ENCODE data around the gene INTS11. TPM values are rescaled to one million over a fixed set of nuclear protein-coding genes. Genes with fewer than 3 reads are reported as not detected.

Gene INTS11
- total and polyA plus RNA-seq, 9 of the 15 experiments (the other 6 are each of a cell fraction or from before 2014, with no cell fraction given) = 3.6 to 183 (median 110) TPM

DNA sequence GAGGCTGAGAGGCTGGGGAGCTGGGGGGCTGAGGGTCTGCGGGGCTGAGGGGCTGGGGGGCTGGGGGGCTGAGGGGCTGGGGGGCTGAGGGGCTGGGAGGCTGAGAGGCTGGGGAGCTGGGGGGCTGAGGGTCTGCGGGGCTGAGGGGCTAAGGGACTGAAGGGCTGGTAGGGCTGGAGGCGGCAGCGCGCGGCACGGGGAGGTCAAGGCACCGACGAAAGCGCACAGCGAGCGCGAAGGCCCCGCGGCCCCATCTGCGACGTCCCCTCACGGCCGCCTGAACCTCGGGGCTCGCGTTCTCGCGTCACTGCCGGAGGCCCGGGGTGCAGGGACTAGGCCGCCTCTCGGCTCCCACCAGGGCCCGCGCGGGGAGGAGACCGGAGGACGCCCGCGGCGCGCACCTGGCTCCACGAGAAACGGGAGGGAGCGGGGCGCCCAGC lies 356 bp downstream of the INTS11 start (continued):
- TF ChIP-seq, protein P1, sequence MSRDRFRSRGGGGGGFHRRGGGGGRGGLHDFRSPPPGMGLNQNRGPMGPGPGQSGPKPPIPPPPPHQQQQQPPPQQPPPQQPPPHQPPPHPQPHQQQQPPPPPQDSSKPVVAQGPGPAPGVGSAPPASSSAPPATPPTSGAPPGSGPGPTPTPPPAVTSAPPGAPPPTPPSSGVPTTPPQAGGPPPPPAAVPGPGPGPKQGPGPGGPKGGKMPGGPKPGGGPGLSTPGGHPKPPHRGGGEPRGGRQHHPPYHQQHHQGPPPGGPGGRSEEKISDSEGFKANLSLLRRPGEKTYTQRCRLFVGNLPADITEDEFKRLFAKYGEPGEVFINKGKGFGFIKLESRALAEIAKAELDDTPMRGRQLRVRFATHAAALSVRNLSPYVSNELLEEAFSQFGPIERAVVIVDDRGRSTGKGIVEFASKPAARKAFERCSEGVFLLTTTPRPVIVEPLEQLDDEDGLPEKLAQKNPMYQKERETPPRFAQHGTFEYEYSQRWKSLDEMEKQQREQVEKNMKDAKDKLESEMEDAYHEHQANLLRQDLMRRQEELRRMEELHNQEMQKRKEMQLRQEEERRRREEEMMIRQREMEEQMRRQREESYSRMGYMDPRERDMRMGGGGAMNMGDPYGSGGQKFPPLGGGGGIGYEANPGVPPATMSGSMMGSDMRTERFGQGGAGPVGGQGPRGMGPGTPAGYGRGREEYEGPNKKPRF (IDR thresholded peaks at IDR 0.05; ENCODE audit: low read depth, low read length) = no peak
- TF ChIP-seq SIN3A (IDR thresholded peaks at IDR 0.05; ENCODE audit: borderline replicate concordance in 2 of 2, control insufficient read depth in 1 of 2, low read depth in 2 of 2, low read length in 2 of 2) (peak in 1 of 2 experiments; percentile 73; a peak in 1 of 4 replicates), L3MBTL2 (IDR thresholded peaks at IDR 0.05) (no peak), GATA2 (CRISPR knock-in tag; IDR thresholded peaks at IDR 0.05) (no peak), TEAD4 (IDR thresholded peaks at IDR 0.05; ENCODE audit: low read length) (no peak), TEAD4 (CRISPR knock-in tag; IDR thresholded peaks at IDR 0.05; ENCODE audit: borderline replicate concordance) (no peak), KAT8 (IDR thresholded peaks at IDR 0.05; ENCODE audit: low read depth) (no peak), MCM7 (IDR thresholded peaks at IDR 0.05) (no peak), ZNF354B (CRISPR knock-in tag; IDR thresholded peaks at IDR 0.05) (no peak), CBX1 (IDR thresholded peaks at IDR 0.05; ENCODE audit: low read depth) (no peak), BRD9 (IDR thresholded peaks at IDR 0.05; ENCODE audit: low read depth, partially characterized antibody) (no peak), RAD21 (CRISPR knock-in tag; conservative IDR thresholded peaks at IDR 0.05 in 1 of 2, IDR thresholded peaks at IDR 0.05 in 1 of 2) (no peak), SPI1 (IDR thresholded peaks at IDR 0.05; ENCODE audit: borderline replicate concordance, low read depth, low read length) (no peak), U2AF1 (optimal IDR thresholded peaks at IDR 0.05; ENCODE audit: low read depth, low read length) (peak; percentile 37), NEUROD1 (IDR thresholded peaks at IDR 0.05; ENCODE audit: borderline replicate concordance, low read depth, low read length, partially characterized antibody) (no peak)
- TF ChIP-seq, protein P2, sequence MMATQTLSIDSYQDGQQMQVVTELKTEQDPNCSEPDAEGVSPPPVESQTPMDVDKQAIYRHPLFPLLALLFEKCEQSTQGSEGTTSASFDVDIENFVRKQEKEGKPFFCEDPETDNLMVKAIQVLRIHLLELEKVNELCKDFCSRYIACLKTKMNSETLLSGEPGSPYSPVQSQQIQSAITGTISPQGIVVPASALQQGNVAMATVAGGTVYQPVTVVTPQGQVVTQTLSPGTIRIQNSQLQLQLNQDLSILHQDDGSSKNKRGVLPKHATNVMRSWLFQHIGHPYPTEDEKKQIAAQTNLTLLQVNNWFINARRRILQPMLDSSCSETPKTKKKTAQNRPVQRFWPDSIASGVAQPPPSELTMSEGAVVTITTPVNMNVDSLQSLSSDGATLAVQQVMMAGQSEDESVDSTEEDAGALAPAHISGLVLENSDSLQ (IDR thresholded peaks at IDR 0.05) = no peak
- TF ChIP-seq, protein P3, sequence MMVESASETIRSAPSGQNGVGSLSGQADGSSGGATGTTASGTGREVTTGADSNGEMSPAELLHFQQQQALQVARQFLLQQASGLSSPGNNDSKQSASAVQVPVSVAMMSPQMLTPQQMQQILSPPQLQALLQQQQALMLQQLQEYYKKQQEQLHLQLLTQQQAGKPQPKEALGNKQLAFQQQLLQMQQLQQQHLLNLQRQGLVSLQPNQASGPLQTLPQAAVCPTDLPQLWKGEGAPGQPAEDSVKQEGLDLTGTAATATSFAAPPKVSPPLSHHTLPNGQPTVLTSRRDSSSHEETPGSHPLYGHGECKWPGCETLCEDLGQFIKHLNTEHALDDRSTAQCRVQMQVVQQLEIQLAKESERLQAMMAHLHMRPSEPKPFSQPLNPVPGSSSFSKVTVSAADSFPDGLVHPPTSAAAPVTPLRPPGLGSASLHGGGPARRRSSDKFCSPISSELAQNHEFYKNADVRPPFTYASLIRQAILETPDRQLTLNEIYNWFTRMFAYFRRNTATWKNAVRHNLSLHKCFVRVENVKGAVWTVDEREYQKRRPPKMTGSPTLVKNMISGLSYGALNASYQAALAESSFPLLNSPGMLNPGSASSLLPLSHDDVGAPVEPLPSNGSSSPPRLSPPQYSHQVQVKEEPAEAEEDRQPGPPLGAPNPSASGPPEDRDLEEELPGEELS (CRISPR knock-in tag; IDR thresholded peaks at IDR 0.05; ENCODE audit: borderline replicate concordance) = no peak
- TF ChIP-seq, protein P4, sequence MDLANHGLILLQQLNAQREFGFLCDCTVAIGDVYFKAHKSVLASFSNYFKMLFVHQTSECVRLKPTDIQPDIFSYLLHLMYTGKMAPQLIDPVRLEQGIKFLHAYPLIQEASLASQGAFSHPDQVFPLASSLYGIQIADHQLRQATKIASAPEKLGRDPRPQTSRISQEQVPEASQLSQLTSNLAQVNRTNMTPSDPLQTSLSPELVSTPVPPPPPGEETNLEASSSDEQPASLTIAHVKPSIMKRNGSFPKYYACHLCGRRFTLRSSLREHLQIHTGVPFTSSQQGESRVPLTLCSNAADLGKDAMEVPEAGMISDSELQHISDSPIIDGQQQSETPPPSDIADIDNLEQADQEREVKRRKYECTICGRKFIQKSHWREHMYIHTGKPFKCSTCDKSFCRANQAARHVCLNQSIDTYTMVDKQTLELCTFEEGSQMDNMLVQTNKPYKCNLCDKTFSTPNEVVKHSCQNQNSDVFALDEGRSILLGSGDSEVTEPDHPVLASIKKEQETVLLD (IDR thresholded peaks at IDR 0.05) = no peak
- TF ChIP-seq, protein P5, sequence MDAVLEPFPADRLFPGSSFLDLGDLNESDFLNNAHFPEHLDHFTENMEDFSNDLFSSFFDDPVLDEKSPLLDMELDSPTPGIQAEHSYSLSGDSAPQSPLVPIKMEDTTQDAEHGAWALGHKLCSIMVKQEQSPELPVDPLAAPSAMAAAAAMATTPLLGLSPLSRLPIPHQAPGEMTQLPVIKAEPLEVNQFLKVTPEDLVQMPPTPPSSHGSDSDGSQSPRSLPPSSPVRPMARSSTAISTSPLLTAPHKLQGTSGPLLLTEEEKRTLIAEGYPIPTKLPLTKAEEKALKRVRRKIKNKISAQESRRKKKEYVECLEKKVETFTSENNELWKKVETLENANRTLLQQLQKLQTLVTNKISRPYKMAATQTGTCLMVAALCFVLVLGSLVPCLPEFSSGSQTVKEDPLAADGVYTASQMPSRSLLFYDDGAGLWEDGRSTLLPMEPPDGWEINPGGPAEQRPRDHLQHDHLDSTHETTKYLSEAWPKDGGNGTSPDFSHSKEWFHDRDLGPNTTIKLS (IDR thresholded peaks at IDR 0.05; ENCODE audit: borderline replicate concordance, low read depth) = no peak
- TF ChIP-seq, protein P6, sequence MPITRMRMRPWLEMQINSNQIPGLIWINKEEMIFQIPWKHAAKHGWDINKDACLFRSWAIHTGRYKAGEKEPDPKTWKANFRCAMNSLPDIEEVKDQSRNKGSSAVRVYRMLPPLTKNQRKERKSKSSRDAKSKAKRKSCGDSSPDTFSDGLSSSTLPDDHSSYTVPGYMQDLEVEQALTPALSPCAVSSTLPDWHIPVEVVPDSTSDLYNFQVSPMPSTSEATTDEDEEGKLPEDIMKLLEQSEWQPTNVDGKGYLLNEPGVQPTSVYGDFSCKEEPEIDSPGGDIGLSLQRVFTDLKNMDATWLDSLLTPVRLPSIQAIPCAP (CRISPR knock-in tag; IDR thresholded peaks at IDR 0.05; ENCODE audit: borderline replicate concordance) = no peak

Data from K562 (cell line).